Smooth muscle cell of the umbilical artery (primary cell): Measurements from ENCODE around the gene PRODH. TPM values are rescaled to one million over a fixed set of nuclear protein-coding genes. Genes with fewer than 3 reads are reported as not detected.

Source experiments
- total RNA-seq: library from RNA; depleted of rRNA; stranded (reverse); fragments of >200 nt; gene quantifications from 2 replicates; pipeline ENCODE4 v1.2.3, GENCODE V29; 2014

PRODH gene
- total RNA-seq, result not detected in 2 replicates

DNA sequence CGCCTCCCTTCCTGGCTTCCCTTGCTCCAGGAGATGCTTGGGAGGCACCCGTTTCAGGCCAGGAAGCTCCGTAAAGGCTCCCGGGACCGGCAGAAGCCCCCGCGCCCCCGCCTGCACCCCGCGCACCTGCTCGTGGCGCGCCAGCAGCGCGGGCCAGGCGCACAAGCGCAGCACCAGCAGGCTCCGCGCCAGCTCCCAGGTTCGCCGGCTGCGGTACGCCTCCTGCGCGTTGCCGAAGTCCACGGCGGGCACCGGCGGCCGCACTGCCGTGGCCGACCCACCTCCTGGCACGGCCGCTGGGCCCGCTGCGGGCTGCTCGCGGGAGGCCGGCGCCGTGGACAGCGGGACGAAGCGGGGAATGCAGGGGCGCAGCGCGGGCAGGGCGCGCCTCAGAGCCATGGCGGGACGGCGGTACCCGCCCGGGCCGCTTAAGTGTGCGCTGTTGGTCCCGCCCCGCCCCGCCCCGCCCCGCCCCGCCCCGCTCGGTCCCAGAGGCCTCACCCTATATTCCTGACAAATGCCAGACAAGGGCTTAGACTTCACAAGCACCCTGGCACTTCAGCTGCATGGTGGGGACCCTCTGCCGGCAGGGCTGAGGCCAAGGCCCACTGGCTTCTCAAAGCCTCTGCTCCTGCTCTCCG is at the start of gene PRODH:
Gene PRODH (minus strand): TSS at position 405 of the 641 bp plus-strand sequence. CDS start 6 bp downstream, at position 399.

DNA sequence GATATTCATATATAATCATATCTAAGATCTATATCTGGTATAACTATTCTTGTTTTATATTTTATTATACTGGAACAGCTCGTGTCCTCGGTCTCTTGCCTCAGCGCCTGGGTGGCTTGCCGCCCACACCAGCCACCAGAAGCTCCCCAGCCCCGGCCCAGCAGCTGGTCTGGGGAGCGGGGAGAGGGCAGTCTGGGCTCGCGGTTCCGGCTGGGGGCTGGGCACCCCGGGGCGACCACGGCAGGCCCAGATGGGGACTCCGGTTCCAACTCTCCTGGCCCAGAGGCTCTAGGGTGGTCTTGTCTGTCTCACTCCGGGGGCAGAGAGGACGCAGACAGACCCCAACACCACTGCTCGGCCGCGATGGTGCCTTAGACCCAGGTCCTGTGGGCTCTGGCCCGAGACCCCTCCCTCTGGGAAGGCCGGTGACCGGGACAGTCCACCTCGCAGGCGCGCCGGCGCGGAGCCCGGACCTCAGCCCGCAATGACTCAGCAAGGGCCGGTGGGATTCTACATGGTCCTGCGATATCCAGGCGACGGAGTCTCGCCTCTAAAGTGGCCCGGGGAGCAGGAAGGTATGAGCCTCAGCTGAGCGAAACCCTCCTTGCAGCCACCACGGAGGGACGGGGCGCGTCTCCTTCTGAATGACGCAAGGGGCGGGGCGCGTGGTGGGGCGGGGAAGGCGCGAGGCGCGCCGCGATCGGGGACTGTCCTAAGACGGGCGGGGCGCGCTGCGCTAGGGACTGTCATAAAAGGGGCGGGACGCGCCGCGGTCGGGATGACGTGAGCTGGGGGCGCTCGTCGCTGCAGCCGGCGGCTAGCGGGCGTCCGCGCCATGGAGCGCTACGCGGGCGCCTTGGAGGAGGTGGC is 30.3 kb downstream of the PRODH start, which contains the start of gene DGCR6:
Gene DGCR6 (plus strand): TSS at position 781 of the 870 bp plus-strand sequence. CDS start 55 bp downstream, at position 836.

Other genes with a start within 250 kb of the PRODH start
- gene DGCR6, start 30.0 kb downstream of the PRODH start, total RNA-seq, result 0.14 and 1.8 TPM in 2 replicates
- gene DGCR2, start 186.1 kb upstream of the PRODH start, total RNA-seq, result 45.7 and 54.4 TPM in 2 replicates
- not detected in 2 replicates for gene TSSK2, start 195.0 kb upstream of the PRODH start, total RNA-seq
- 8.9 and 10.9 TPM in 2 replicates for gene ESS2, start 208.4 kb upstream of the PRODH start, total RNA-seq
- not detected in 2 replicates for gene GSC2, start 214.0 kb upstream of the PRODH start, total RNA-seq
- gene SLC25A1, start 242.4 kb upstream of the PRODH start, total RNA-seq, result 152 and 199 TPM in 2 replicates